GM18873 (cell line): Measurements from ENCODE around the gene MTRFR.
"Not testable (repeated sequence)": the region's sequence is repeated elsewhere in the genome, so short reads cannot be mapped to it uniquely, and the experiment has no call there.

Experiments used
- ATAC-seq: cut with Tn5 transposase; IDR thresholded peaks from one replicate; pipeline ENCODE4 v1.9.1; 2021; ENCODE audit warnings: mild to moderate bottlenecking, moderate library complexity, moderate number of reproducible peaks; ENCODE audit not compliant: unreplicated experiment, low FRiP score

Gene MTRFR

GRCh38 chr12:123248129-123248528 lies 14.9 kb downstream of the MTRFR start:
- ATAC-seq = not testable (repeated sequence)

- ATAC-seq = not testable (repeated sequence)
Observed at GRCh38 chr12:123248996-123249741, 15.9 kb downstream of the MTRFR start.

- ATAC-seq = no peak
Observed at GRCh38 chr12:123250471-123251383, 17.5 kb downstream of the MTRFR start.

GRCh38 chr12:123251403-123252076 lies 18.3 kb downstream of the MTRFR start:
- ATAC-seq = no peak

- not testable (repeated sequence) for ATAC-seq
Observed at GRCh38 chr12:123252365-123252764, 19.1 kb downstream of the MTRFR start.

- ATAC-seq = no peak
Observed at GRCh38 chr12:123253641-123254459, 20.6 kb downstream of the MTRFR start.

- no peak for ATAC-seq
Observed at GRCh38 chr12:123254853-123255446, 21.7 kb downstream of the MTRFR start.

GRCh38 chr12:123258593-123258992 lies 25.4 kb downstream of the MTRFR start:
- no peak for ATAC-seq

GRCh38 chr12:123260081-123260480 lies 26.8 kb downstream of the MTRFR start:
- no peak for ATAC-seq

- no peak for ATAC-seq
Observed at GRCh38 chr12:123261196-123261595, 28.0 kb downstream of the MTRFR start.

GRCh38 chr12:123263196-123263817 lies 30.1 kb downstream of the MTRFR start:
- ATAC-seq = no peak

GRCh38 chr12:123264642-123265041 lies 31.4 kb downstream of the MTRFR start:
- no peak for ATAC-seq

- ATAC-seq = no peak
Observed at GRCh38 chr12:123265851-123266678, 32.8 kb downstream of the MTRFR start.

GRCh38 chr12:123266679-123267277 lies 33.5 kb downstream of the MTRFR start:
- ATAC-seq = no peak

- ATAC-seq = no peak
Observed at GRCh38 chr12:123267335-123267920, 34.2 kb downstream of the MTRFR start.

GRCh38 chr12:123267991-123268843 lies 35.0 kb downstream of the MTRFR start:
- no peak for ATAC-seq

GRCh38 chr12:123268850-123269249 lies 35.6 kb downstream of the MTRFR start:
- ATAC-seq = no peak
